H1 (cell line): Measurements from ENCODE around the gene TRAF3. TPM values are rescaled to one million over a fixed set of nuclear protein-coding genes. Genes with fewer than 3 reads are reported as not detected.
A peak's percentile ranks its signal among the peaks of the same experiment; 100 is the strongest.

Experiments
- CTCF ChIA-PET: fragments of 300-600 bp; sonication (Branson Sonifier 250); formaldehyde crosslinking; loops from one replicate; lab custom pipeline; 2021; ENCODE audit not compliant: partially characterized antibody; lab: Charles Lee
- POLR2A ChIA-PET: fragments of 300-600 bp; sonication (Branson Sonifier 250); formaldehyde crosslinking; loops from one replicate; lab custom pipeline; 2021; ENCODE audit warnings: inconsistent platforms; ENCODE audit not compliant: partially characterized antibody; lab: Charles Lee
- DNase-seq, 2 experiments: peaks; one replicate each; pipeline versions ENCODE4 v3.0.0 to v3.0.0-alpha.2; 2010 to 2022; ENCODE audit warnings: low spot score in 2 of 2, low read depth in 1 of 2, mixed read lengths in 1 of 2
- FAIRE-seq: peaks from 2 replicates; lab custom pipeline; 2011; peaks lifted over from hg19 to GRCh38; lab: Jason Lieb, UNC
- H2AFZ ChIP-seq: 2 replicates; pipeline ENCODE4 v1.8.1; 2012; ENCODE audit warnings: low read length, inconsistent platforms
- H2AK5ac ChIP-seq: 2 replicates; pipeline ENCODE4 v1.6.1; 2013; ENCODE audit warnings: low read depth, low read length
- H2BK120ac ChIP-seq: replicated peaks from 2 replicates; pipeline ENCODE3; 2013; ENCODE audit warnings: low read depth, low read length, inconsistent platforms
- H2BK12ac ChIP-seq: 2 replicates; pipeline ENCODE4 v1.6.1; 2013; ENCODE audit warnings: low read depth, low read length
- H2BK15ac ChIP-seq: 2 replicates; pipeline ENCODE4 v1.6.1; 2013; ENCODE audit warnings: low read length
- H2BK20ac ChIP-seq: 2 replicates; pipeline ENCODE4 v1.6.1; 2013; ENCODE audit warnings: low read length
- H2BK5ac ChIP-seq: 2 replicates; pipeline ENCODE4 v1.6.1; 2013; ENCODE audit warnings: low read depth, low read length
- H3K14ac ChIP-seq: 2 replicates; pipeline ENCODE4 v1.6.1; 2013; ENCODE audit warnings: inconsistent platforms; ENCODE audit not compliant: insufficient read length
- H3K18ac ChIP-seq: 2 replicates; pipeline ENCODE4 v1.6.1; 2013; ENCODE audit warnings: low read length; ENCODE audit errors: extremely low read depth
- H3K23ac ChIP-seq: 2 replicates; pipeline ENCODE4 v1.6.1; 2013; ENCODE audit warnings: inconsistent platforms; ENCODE audit not compliant: insufficient read length
- H3K23me2 ChIP-seq: 2 replicates; pipeline ENCODE4 v1.6.1; 2013; ENCODE audit warnings: low read depth, low read length
- H3K27ac ChIP-seq: 2 replicates; pipeline ENCODE4 v1.6.1; 2011; ENCODE audit warnings: low read depth, low read length, inconsistent platforms
- H3K27me3 ChIP-seq, 4 experiments: replicated peaks in 1 of 4; 1 replicate in 1 of 4; 2 replicates in 3 of 4; pipeline versions ENCODE4 v1.6.1 to v1.8.1; 2011 to 2013; ENCODE audit warnings: low read length in 3 of 4, mild to moderate bottlenecking in 3 of 4, inconsistent platforms in 2 of 4, mixed read lengths in 2 of 4, moderate library complexity in 1 of 4; ENCODE audit not compliant: control insufficient read depth in 3 of 4, insufficient read depth in 3 of 4; ENCODE audit errors: extremely low read depth in 1 of 4
- H3K36me3 ChIP-seq, 4 experiments: 2 replicates each; pipeline versions ENCODE4 v1.6.1 to v1.8.1; 2011 to 2013; ENCODE audit warnings: mild to moderate bottlenecking in 4 of 4, low read length in 3 of 4, moderate library complexity in 2 of 4, control low read depth in 1 of 4, inconsistent platforms in 1 of 4; ENCODE audit not compliant: insufficient read depth in 4 of 4, control insufficient read depth in 2 of 4
- H3K4ac ChIP-seq: replicated peaks from 2 replicates; pipeline ENCODE3; 2013; ENCODE audit warnings: low read length, low read depth, mixed read lengths, inconsistent platforms; ENCODE audit not compliant: insufficient read length
- H3K4me1 ChIP-seq, 4 experiments: replicated peaks in 1 of 4; 1 replicate in 1 of 4; 2 replicates in 3 of 4; pipeline versions ENCODE4 v1.6.1 to v1.8.1; 2011 to 2013; ENCODE audit warnings: low read length in 3 of 4, inconsistent platforms in 2 of 4, mixed read lengths in 1 of 4; ENCODE audit not compliant: insufficient read depth in 4 of 4, control insufficient read depth in 3 of 4
- H3K4me2 ChIP-seq, 2 experiments: 2 replicates each; pipeline versions ENCODE4 v1.6.1 to v1.8.1; 2011 to 2013; ENCODE audit warnings: low read depth in 2 of 2, low read length in 2 of 2, control low read depth in 1 of 2, inconsistent platforms in 1 of 2, mild to moderate bottlenecking in 1 of 2; ENCODE audit not compliant: insufficient read depth in 1 of 2
- H3K4me3 ChIP-seq, 4 experiments: fragments of 200-600, 300-600 bp in 1 of 4; sonication (generic), shearing (Covaris generic), sonication (Bioruptor Twin) in 1 of 4; 2 replicates each; pipeline versions ENCODE4 v1.5.1 to v1.8.1; 2011 to 2016; ENCODE audit warnings: low read length in 4 of 4, low read depth in 3 of 4, control low read depth in 2 of 4, inconsistent platforms in 2 of 4, mild to moderate bottlenecking in 2 of 4, mixed read lengths in 1 of 4, moderate library complexity in 1 of 4; ENCODE audit not compliant: insufficient read depth in 2 of 4; ENCODE audit errors: extremely low read depth in 1 of 4
- H3K56ac ChIP-seq: replicated peaks from 2 replicates; pipeline ENCODE3; 2013; ENCODE audit warnings: low read depth, mild to moderate bottlenecking, mixed read lengths, low read length, inconsistent platforms; ENCODE audit not compliant: insufficient read length
- H3K79me1 ChIP-seq: 2 replicates; pipeline ENCODE4 v1.6.1; 2013; ENCODE audit warnings: low read depth, low read length, control low read depth
- H3K79me2 ChIP-seq, 2 experiments: 2 replicates each; pipeline versions ENCODE4 v1.6.1 to v1.8.1; 2012 to 2013; ENCODE audit warnings: low read length in 2 of 2, mild to moderate bottlenecking in 2 of 2, inconsistent platforms in 1 of 2; ENCODE audit not compliant: insufficient read depth in 2 of 2, control insufficient read depth in 1 of 2
- H3K9ac ChIP-seq, 4 experiments: replicated peaks in 1 of 4; 1 replicate in 1 of 4; 2 replicates in 3 of 4; pipeline versions ENCODE4 v1.6.1 to v1.8.1; 2011 to 2013; ENCODE audit warnings: low read depth in 3 of 4, low read length in 3 of 4, control low read depth in 2 of 4, mild to moderate bottlenecking in 2 of 4, moderate library complexity in 2 of 4, inconsistent platforms in 1 of 4; ENCODE audit errors: extremely low read depth in 1 of 4
- H3K9me3 ChIP-seq, 2 experiments: 2 replicates each; pipeline versions ENCODE4 v1.6.1 to v1.8.1; 2012 to 2013; ENCODE audit warnings: mild to moderate bottlenecking in 2 of 2, moderate library complexity in 2 of 2, control low read depth in 1 of 2, inconsistent platforms in 1 of 2, low read depth in 1 of 2, low read length in 1 of 2, mixed read lengths in 1 of 2; ENCODE audit not compliant: insufficient read depth in 2 of 2
- H4K20me1 ChIP-seq, 2 experiments: replicated peaks in 1 of 2; 2 replicates each; pipeline versions ENCODE3 to v1.8.1; 2011 to 2013; ENCODE audit warnings: inconsistent platforms in 2 of 2, low read length in 2 of 2, mild to moderate bottlenecking in 1 of 2; ENCODE audit not compliant: insufficient read depth in 2 of 2, control insufficient read depth in 1 of 2
- H4K5ac ChIP-seq: 2 replicates; pipeline ENCODE4 v1.6.1; 2013; ENCODE audit warnings: low read length, low read depth, mixed read lengths, inconsistent platforms; ENCODE audit not compliant: insufficient read length
- H4K8ac ChIP-seq: 2 replicates; pipeline ENCODE4 v1.8.0; 2013; ENCODE audit warnings: mild to moderate bottlenecking, moderate library complexity, low read length, inconsistent platforms; ENCODE audit not compliant: insufficient read depth; ENCODE audit errors: extremely low read depth
- H4K91ac ChIP-seq: replicated peaks from 2 replicates; pipeline ENCODE3; 2013; ENCODE audit warnings: low read length, mixed read lengths, inconsistent platforms; ENCODE audit not compliant: insufficient read length
- ASH2L ChIP-seq: fragments of 200-600, 300-600 bp; sonication (generic); IDR thresholded peaks from one replicate; pipeline ENCODE4 v1.7.1; 2017; ENCODE audit warnings: low read length
- BACH1 ChIP-seq: IDR thresholded peaks from 2 replicates; pipeline ENCODE4 v1.6.1; 2012; ENCODE audit warnings: low read length, improper control_type of control experiment
- KDM5A ChIP-seq: fragments of 200-600 bp; IDR thresholded peaks from 2 replicates; pipeline ENCODE4 v1.7.1; 2012; ENCODE audit warnings: mild to moderate bottlenecking, low read length, inconsistent platforms, mixed read lengths
- POU5F1 ChIP-seq: IDR thresholded peaks from 2 replicates; pipeline ENCODE4 v1.6.1; 2011; ENCODE audit warnings: low read depth, mild to moderate bottlenecking, low read length, moderate library complexity
- SIN3A ChIP-seq, 2 experiments: IDR thresholded peaks in 1 of 2; conservative IDR thresholded peaks in 1 of 2; 2 replicates each; pipeline ENCODE4 v1.6.1; 2011 to 2012; ENCODE audit warnings: low read length in 2 of 2, improper control_type of control experiment in 1 of 2, low read depth in 1 of 2, mild to moderate bottlenecking in 1 of 2
- WGBS, 2 experiments: shearing (Covaris generic) in 1 of 2; methylation state at CpG; one replicate each; pipeline versions ENCODE4 v1.1.6 to v1.1.7; 2013 to 2015; ENCODE audit warnings: low lambda C conversion rate in 2 of 2, mixed read lengths in 2 of 2, inconsistent platforms in 1 of 2, low coverage in 1 of 2, missing lambda C conversion rate in 1 of 2; ENCODE audit not compliant: insufficient replicate concordance in 2 of 2, insufficient coverage in 1 of 2, insufficient read length in 1 of 2; ENCODE audit errors: extremely low coverage in 1 of 2, missing lambda C conversion rate in 1 of 2; 5-methylcytosine and 5-hydroxymethylcytosine counted together
- polyA plus RNA-seq, 7 experiments: library from polyadenylated mRNA; depleted of rRNA in 3 of 7; stranded (reverse) in 5 of 7; unstranded in 2 of 7; fragments of >200 nt in 5 of 7; fragments of 200-250 nt in 2 of 7; gene quantifications; 1 replicate in 5 of 7; 2 replicates in 1 of 7; 4 replicates in 1 of 7; pipeline versions ENCODE4 v1.2.1 to v1.2.3, GENCODE V29; 2011 to 2013; ENCODE audit warnings: missing spikeins in 2 of 7, mixed read lengths in 2 of 7
- total RNA-seq: library from RNA; stranded (reverse); fragmentation: NEBNext Ultra II Directional; extraction: Animal tissue kit (Norgen Biotek cat#: 25700); gene quantifications from 2 replicates; pipeline ENCODE4 v1.2.1, GENCODE V29; 2021
- TF ChIP-seq, protein P1 (sequence below): IDR thresholded peaks from 2 replicates; pipeline ENCODE4 v1.6.1; 2012; ENCODE audit warnings: inconsistent platforms
- TF ChIP-seq, protein P2 (sequence below): IDR thresholded peaks from 2 replicates; pipeline ENCODE4 v1.6.1; 2012; ENCODE audit warnings: inconsistent platforms
- TF ChIP-seq, protein P3 (sequence below): IDR thresholded peaks from 2 replicates; pipeline ENCODE4 v1.6.1; 2011; ENCODE audit warnings: low read depth, mild to moderate bottlenecking, low read length; ENCODE audit not compliant: insufficient read depth

TRAF3 gene
- total and polyA plus RNA-seq, 2 of the 8 experiments (the other 6 are each of a cell fraction or from before 2014, with no cell fraction given) = 5.8 to 12.1 TPM

- ChIA-PET CTCF (interaction anchor here (0.6 to 0.7 kb wide), 2 partner anchors 44 to 218 kb away, joined by 3 read pairs; no protein-coding TSS in a partner anchor), POLR2A (interaction anchor here (0.6 to 1.4 kb wide), 2 partner anchors 8 kb away, joined by 3 read pairs; no protein-coding TSS in a partner anchor)
- Histone ChIP-seq H3K4me3 (peak overlapping the region in 1 of 4 experiments; percentile 8; a peak in 1 of 8 replicates), H3K4ac (no peak overlapping the region), H2BK12ac (no peak overlapping the region), H2BK20ac (no peak overlapping the region), H3K79me1 (0 out of 2 replicates have a peak, but pooled peaks cover 3% of the 10 kb centered on the region), H4K91ac (no peak overlapping the region), H4K20me1 (no peaks in the 10 kb centered on the region), H3K4me1 (peaks cover 11 to 31% (median 29%) of the 10 kb centered on the region in 4 experiments), H3K4me2 (peak overlapping the region; percentile 32 to 67; a peak in 2 of 4 replicates), H2BK15ac (no peak overlapping the region), H3K9ac (no peak overlapping the region), H4K8ac (no peak overlapping the region), H2AK5ac (no peak overlapping the region), H3K56ac (no peak overlapping the region), H4K5ac (no peak overlapping the region), H2BK5ac (0 out of 2 replicates have a peak overlapping the region, but pooled peaks have one; percentile 93), H2BK120ac (no peak overlapping the region), H3K14ac (no peak overlapping the region), H3K9me3 (no peaks in the 10 kb centered on the region)
- FAIRE-seq (no peak), DNase-seq (no peak)
- WGBS, 2 experiments = 21% methylated on average over 7 of the region's 7 CpGs; no CpG with 5 or more reads in 1 of the 2 experiments
- TF ChIP-seq POU5F1 = peak; percentile 27; the same call in 1 of the 2 replicates
- TF ChIP-seq, protein P1, sequence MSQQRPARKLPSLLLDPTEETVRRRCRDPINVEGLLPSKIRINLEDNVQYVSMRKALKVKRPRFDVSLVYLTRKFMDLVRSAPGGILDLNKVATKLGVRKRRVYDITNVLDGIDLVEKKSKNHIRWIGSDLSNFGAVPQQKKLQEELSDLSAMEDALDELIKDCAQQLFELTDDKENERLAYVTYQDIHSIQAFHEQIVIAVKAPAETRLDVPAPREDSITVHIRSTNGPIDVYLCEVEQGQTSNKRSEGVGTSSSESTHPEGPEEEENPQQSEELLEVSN = peak; percentile 32
- no peak for TF ChIP-seq BACH1
- TF ChIP-seq, protein P2, sequence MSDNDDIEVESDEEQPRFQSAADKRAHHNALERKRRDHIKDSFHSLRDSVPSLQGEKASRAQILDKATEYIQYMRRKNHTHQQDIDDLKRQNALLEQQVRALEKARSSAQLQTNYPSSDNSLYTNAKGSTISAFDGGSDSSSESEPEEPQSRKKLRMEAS = peak; percentile 49; the same call in 1 of the 2 replicates
- TF ChIP-seq, protein P3, sequence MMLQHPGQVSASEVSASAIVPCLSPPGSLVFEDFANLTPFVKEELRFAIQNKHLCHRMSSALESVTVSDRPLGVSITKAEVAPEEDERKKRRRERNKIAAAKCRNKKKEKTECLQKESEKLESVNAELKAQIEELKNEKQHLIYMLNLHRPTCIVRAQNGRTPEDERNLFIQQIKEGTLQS = no peak
- TF ChIP-seq ASH2L = no peak
- 0 out of 4 replicates have a peak, but pooled peaks of 1 of the 2 experiments have one; percentile 23 for TF ChIP-seq SIN3A (conservative IDR thresholded peaks at IDR 0.05 in 1 of 2, IDR thresholded peaks at IDR 0.05 in 1 of 2; ENCODE audit: low read depth in 1 of 2, low read length in 2 of 2)
- TF ChIP-seq KDM5A = no peak
- TF ChIP-seq, all 59 proteins: peak for 4
- H3K23ac ChIP-seq = no peak overlapping the region
- no peaks in the 10 kb centered on the region for H3K36me3 ChIP-seq
- H3K27me3 ChIP-seq = no peaks in the 10 kb centered on the region
- H3K18ac ChIP-seq = no peak overlapping the region
- no peaks in the 10 kb centered on the region for H3K23me2 ChIP-seq
- H3K79me2 ChIP-seq = no peaks in the 10 kb centered on the region
- no peak overlapping the region for H2AFZ ChIP-seq
- H3K27ac ChIP-seq = no peak overlapping the region
Observed at GRCh38 chr14:102833341-102833740, 56.1 kb downstream of the TRAF3 start.
